HepG2 (cell line): ENCODE results near the gene TKTL1. TPM values are rescaled to one million over a fixed set of nuclear protein-coding genes. Genes with fewer than 3 reads are reported as not detected.

ENCODE experiments used
- AGO2 ChIP-seq: fragments of 200-400 bp; formaldehyde crosslinking; optimal IDR thresholded peaks from 2 replicates; pipeline ENCODE3; 2017; ENCODE audit warnings: mild to moderate bottlenecking, low read depth, low read length, moderate library complexity
- ASH2L ChIP-seq: fragments of 300-600, 200-600 bp; sonication (generic); IDR thresholded peaks from 2 replicates; pipeline ENCODE4 v1.7.0; 2017; ENCODE audit warnings: low read depth, mild to moderate bottlenecking, moderate library complexity, mixed read lengths, low read length; ENCODE audit not compliant: insufficient read length
- BHLHE40 ChIP-seq: IDR thresholded peaks from 2 replicates; pipeline ENCODE4 v1.6.1; 2011; ENCODE audit warnings: low read length, improper control_type of control experiment
- ELF1 ChIP-seq: sonication (generic); formaldehyde crosslinking; IDR thresholded peaks from 2 replicates; pipeline ENCODE4 v1.4.0; 2020; ENCODE audit warnings: missing genetic modification reagents
- HNF1B ChIP-seq: sonication (generic); formaldehyde crosslinking; IDR thresholded peaks from 2 replicates; pipeline ENCODE4 v1.5.1; 2020; ENCODE audit warnings: mild to moderate bottlenecking, moderate library complexity, missing genetic modification reagents
- MATR3 ChIP-seq: sonication (generic); formaldehyde crosslinking; IDR thresholded peaks from 2 replicates; pipeline ENCODE4 v1.4.0; 2020; ENCODE audit warnings: missing genetic modification reagents
- NONO ChIP-seq, 2 experiments: fragments of 450-650 bp in 1 of 2; sonication (generic) in 1 of 2; formaldehyde crosslinking in 1 of 2; IDR thresholded peaks in 1 of 2; conservative IDR thresholded peaks in 1 of 2; 2 replicates each; pipeline versions ENCODE4 v1.6.1 to v1.8.0; 2017 to 2022; ENCODE audit warnings: mild to moderate bottlenecking in 1 of 2, missing genetic modification reagents in 1 of 2, moderate library complexity in 1 of 2
- TBX3 ChIP-seq: fragments of 450-650 bp; IDR thresholded peaks from 2 replicates; pipeline ENCODE4 v1.6.1; 2017; ENCODE audit warnings: antibody characterized with exemption, mild to moderate bottlenecking, inconsistent platforms, borderline replicate concordance
- THYN1 ChIP-seq: sonication (generic); formaldehyde crosslinking; IDR thresholded peaks from 2 replicates; pipeline ENCODE4 v1.8.1; 2023; ENCODE audit warnings: low read depth, mild to moderate bottlenecking, moderate library complexity, missing genetic modification reagents, borderline replicate concordance
- ZBTB38 ChIP-seq: sonication (generic); formaldehyde crosslinking; IDR thresholded peaks from 2 replicates; pipeline ENCODE4 v1.5.1; 2020; ENCODE audit warnings: mild to moderate bottlenecking, missing genetic modification reagents
- ZFAT ChIP-seq: sonication (generic); formaldehyde crosslinking; conservative IDR thresholded peaks from 2 replicates; pipeline ENCODE4 v1.8.1; 2023; ENCODE audit warnings: missing genetic modification reagents, inconsistent platforms
- ZMAT3 ChIP-seq: sonication (generic); formaldehyde crosslinking; conservative IDR thresholded peaks from 2 replicates; pipeline ENCODE4 v1.7.0; 2021; ENCODE audit warnings: missing genetic modification reagents
- ZNF510 ChIP-seq: sonication (generic); formaldehyde crosslinking; IDR thresholded peaks from 2 replicates; pipeline ENCODE4 v1.4.0; 2020; ENCODE audit warnings: low read depth, mild to moderate bottlenecking, missing genetic modification reagents
- ZNF598 ChIP-seq: sonication (generic); formaldehyde crosslinking; IDR thresholded peaks from 2 replicates; pipeline ENCODE4 v1.5.1; 2020; ENCODE audit warnings: mild to moderate bottlenecking, missing genetic modification reagents, borderline replicate concordance
- ZNF687 ChIP-seq: sonication (generic); formaldehyde crosslinking; IDR thresholded peaks from 2 replicates; pipeline ENCODE4 v1.5.1; 2020; ENCODE audit warnings: mild to moderate bottlenecking, missing genetic modification reagents, moderate library complexity
- ZNF768 ChIP-seq: sonication (generic); formaldehyde crosslinking; IDR thresholded peaks from 2 replicates; pipeline ENCODE4 v1.4.0; 2020; ENCODE audit warnings: missing genetic modification reagents
- ZNF775 ChIP-seq: sonication (generic); formaldehyde crosslinking; IDR thresholded peaks from 2 replicates; pipeline ENCODE4 v1.4.0; 2020; ENCODE audit warnings: missing genetic modification reagents, mild to moderate bottlenecking, moderate library complexity, borderline replicate concordance
- ZXDC ChIP-seq: sonication (generic); formaldehyde crosslinking; IDR thresholded peaks from 2 replicates; pipeline ENCODE4 v1.5.0; 2020; ENCODE audit warnings: mild to moderate bottlenecking, missing genetic modification reagents
- polyA plus RNA-seq, 8 experiments: library from polyadenylated mRNA; depleted of rRNA in 3 of 8; stranded (reverse) in 7 of 8; unstranded in 1 of 8; fragments of >200 nt; fragmentation: Illumina TruSeq in 4 of 8; extraction: Trizol in 4 of 8; gene quantifications; 2 replicates each; pipeline versions ENCODE4 v1.2.1 to v1.2.3, GENCODE V29; 2011 to 2016; ENCODE audit warnings: low read depth in 4 of 8, missing spikeins in 1 of 8, mixed read lengths in 1 of 8; ENCODE audit not compliant: insufficient read depth in 1 of 8
- total RNA-seq, 5 experiments: library from RNA; depleted of rRNA; stranded (reverse); fragments of >200 nt; fragmentation: Illumina TruSeq; extraction: Trizol; gene quantifications; 2 replicates each; pipeline ENCODE4 v1.2.3, GENCODE V29; 2016; ENCODE audit warnings: low read depth in 1 of 5

The TKTL1 gene
- total and polyA plus RNA-seq, 2 of the 13 experiments (the other 11 are each of a cell fraction or from before 2014, with no cell fraction given): not detected

GRCh38 chrX:154379569-154379951 is 84.0 kb downstream of the TKTL1 start (continued):
- TF ChIP-seq ZXDC (CRISPR knock-in tag): 0 out of 2 replicates have a peak, but pooled peaks have one; percentile 10
- no peak for TF ChIP-seq NONO (IDR thresholded peaks at IDR 0.05)
- TF ChIP-seq NONO (CRISPR knock-in tag; conservative IDR thresholded peaks at IDR 0.05): peak; percentile 6; the same call in 1 of the 2 replicates
- TF ChIP-seq BHLHE40: no peak
- TF ChIP-seq AGO2: peak; percentile 17
- TF ChIP-seq TBX3: no peak
- 0 out of 2 replicates have a peak, but pooled peaks have one; percentile 1 for TF ChIP-seq ZBTB38 (CRISPR knock-in tag)
- TF ChIP-seq MATR3 (CRISPR knock-in tag): no peak
- TF ChIP-seq ZFAT (CRISPR knock-in tag): no peak
- TF ChIP-seq ZNF775 (CRISPR knock-in tag): no peak
- no peak for TF ChIP-seq THYN1 (CRISPR knock-in tag)
- TF ChIP-seq ZNF598 (CRISPR knock-in tag): no peak
- no peak for TF ChIP-seq ZNF510 (CRISPR knock-in tag)
- no peak for TF ChIP-seq HNF1B
- TF ChIP-seq ZMAT3 (CRISPR knock-in tag): no peak
- TF ChIP-seq ELF1 (CRISPR knock-in tag): no peak
- 0 out of 2 replicates have a peak, but pooled peaks have one; percentile 5 for TF ChIP-seq ZNF768 (CRISPR knock-in tag)
- peak; percentile 12; the same call in 1 of the 2 replicates for TF ChIP-seq ZNF687 (CRISPR knock-in tag)
- no peak for TF ChIP-seq ASH2L
